Mesothelial cell of epicardium (in vitro differentiated cells): ENCODE data around the gene IFNL4. TPM values are rescaled to one million over a fixed set of nuclear protein-coding genes. Genes with fewer than 3 reads are reported as not detected.

Experiments
- DNase-seq, 2 experiments: peaks; one replicate each; pipeline ENCODE4 v3.0.0; 2021; ENCODE audit warnings: low spot score in 2 of 2; ENCODE audit not compliant: unreplicated experiment in 2 of 2
- H3K27ac Mint-ChIP-seq: 2 replicates; pipeline ENCODE4 v1.8.0; 2021; ENCODE audit warnings: mixed read lengths
- H3K27me3 Mint-ChIP-seq: 2 replicates; pipeline ENCODE4 v1.8.0; 2021; ENCODE audit warnings: low read depth, mixed read lengths
- H3K36me3 Mint-ChIP-seq: 2 replicates; pipeline ENCODE4 v1.8.0; 2021; ENCODE audit warnings: mixed read lengths
- H3K4me1 Mint-ChIP-seq: 2 replicates; pipeline ENCODE4 v1.8.0; 2021; ENCODE audit warnings: mixed read lengths
- H3K4me3 Mint-ChIP-seq: 2 replicates; pipeline ENCODE4 v1.8.0; 2021; ENCODE audit warnings: mild to moderate bottlenecking, moderate library complexity, mixed read lengths
- H3K9me3 Mint-ChIP-seq: 2 replicates; pipeline ENCODE4 v1.8.0; 2021; ENCODE audit warnings: mixed read lengths
- CTCF ChIP-seq: fragments of 200-600 bp; sonication (generic); IDR thresholded peaks from one replicate; pipeline ENCODE4 v1.5.0; 2021; ENCODE audit warnings: antibody characterized with exemption; ENCODE audit not compliant: unreplicated experiment
- total RNA-seq: library from RNA; stranded (reverse); gene quantifications from 3 replicates; pipeline ENCODE4 v1.2.1, GENCODE V29; 2021

IFNL4 gene
- total RNA-seq, 1 donor from 2014 or later = 0.74 TPM

- peaks cover 42% of the 10 kb centered on the region for H3K27me3 Mint-ChIP-seq
- no peaks in the 10 kb centered on the region for H3K36me3 Mint-ChIP-seq
- no peak overlapping the region for H3K4me3 Mint-ChIP-seq
- TF ChIP-seq CTCF = no peak
- H3K4me1 Mint-ChIP-seq = peaks cover 37% of the 10 kb centered on the region
- H3K27ac Mint-ChIP-seq = no peak overlapping the region
- no peak for DNase-seq
- no peaks in the 10 kb centered on the region for H3K9me3 Mint-ChIP-seq
Measured at GRCh38 chr19:39263912-39264305, 15.3 kb upstream of the IFNL4 start.

GRCh38 chr19:39262496-39262895 lies 13.8 kb upstream of the IFNL4 start:
- H3K4me1 Mint-ChIP-seq = peaks cover 47% of the 10 kb centered on the region
- no peak for TF ChIP-seq CTCF
- DNase-seq = no peak
- no peaks in the 10 kb centered on the region for H3K36me3 Mint-ChIP-seq
- peak overlapping the region; percentile 56 for H3K27ac Mint-ChIP-seq
- H3K9me3 Mint-ChIP-seq = no peaks in the 10 kb centered on the region
- no peak overlapping the region for H3K4me3 Mint-ChIP-seq
- peaks cover 37% of the 10 kb centered on the region for H3K27me3 Mint-ChIP-seq

GRCh38 chr19:39261704-39262103 lies 13.0 kb upstream of the IFNL4 start:
- TF ChIP-seq CTCF = no peak
- Mint-ChIP-seq H3K36me3 (peaks cover 2% of the 10 kb centered on the region), H3K9me3 (peaks cover 3% of the 10 kb centered on the region), H3K4me3 (no peak overlapping the region), H3K4me1 (peaks cover 47% of the 10 kb centered on the region), H3K27ac (no peak overlapping the region), H3K27me3 (peaks cover 33% of the 10 kb centered on the region)
- DNase-seq = no peak

GRCh38 chr19:39257227-39257626 lies 8.6 kb upstream of the IFNL4 start:
- no peak for DNase-seq
- Mint-ChIP-seq H3K9me3 (peaks cover 8% of the 10 kb centered on the region), H3K4me3 (no peak overlapping the region), H3K27ac (peak overlapping the region; percentile 30), H3K4me1 (peaks cover 31% of the 10 kb centered on the region), H3K27me3 (peaks cover 3% of the 10 kb centered on the region), H3K36me3 (peaks cover 2% of the 10 kb centered on the region)
- no peak for TF ChIP-seq CTCF

- Mint-ChIP-seq H3K27ac (no peak overlapping the region), H3K36me3 (peaks cover 2% of the 10 kb centered on the region), H3K27me3 (peaks cover 13% of the 10 kb centered on the region), H3K4me3 (no peak overlapping the region), H3K9me3 (peaks cover 8% of the 10 kb centered on the region), H3K4me1 (peaks cover 39% of the 10 kb centered on the region)
- TF ChIP-seq CTCF = no peak
- DNase-seq = no peak
Measured at GRCh38 chr19:39254531-39255345, 6.1 kb upstream of the IFNL4 start.
